ENCODE results near the gene RAB17.

Gene RAB17

DNA sequence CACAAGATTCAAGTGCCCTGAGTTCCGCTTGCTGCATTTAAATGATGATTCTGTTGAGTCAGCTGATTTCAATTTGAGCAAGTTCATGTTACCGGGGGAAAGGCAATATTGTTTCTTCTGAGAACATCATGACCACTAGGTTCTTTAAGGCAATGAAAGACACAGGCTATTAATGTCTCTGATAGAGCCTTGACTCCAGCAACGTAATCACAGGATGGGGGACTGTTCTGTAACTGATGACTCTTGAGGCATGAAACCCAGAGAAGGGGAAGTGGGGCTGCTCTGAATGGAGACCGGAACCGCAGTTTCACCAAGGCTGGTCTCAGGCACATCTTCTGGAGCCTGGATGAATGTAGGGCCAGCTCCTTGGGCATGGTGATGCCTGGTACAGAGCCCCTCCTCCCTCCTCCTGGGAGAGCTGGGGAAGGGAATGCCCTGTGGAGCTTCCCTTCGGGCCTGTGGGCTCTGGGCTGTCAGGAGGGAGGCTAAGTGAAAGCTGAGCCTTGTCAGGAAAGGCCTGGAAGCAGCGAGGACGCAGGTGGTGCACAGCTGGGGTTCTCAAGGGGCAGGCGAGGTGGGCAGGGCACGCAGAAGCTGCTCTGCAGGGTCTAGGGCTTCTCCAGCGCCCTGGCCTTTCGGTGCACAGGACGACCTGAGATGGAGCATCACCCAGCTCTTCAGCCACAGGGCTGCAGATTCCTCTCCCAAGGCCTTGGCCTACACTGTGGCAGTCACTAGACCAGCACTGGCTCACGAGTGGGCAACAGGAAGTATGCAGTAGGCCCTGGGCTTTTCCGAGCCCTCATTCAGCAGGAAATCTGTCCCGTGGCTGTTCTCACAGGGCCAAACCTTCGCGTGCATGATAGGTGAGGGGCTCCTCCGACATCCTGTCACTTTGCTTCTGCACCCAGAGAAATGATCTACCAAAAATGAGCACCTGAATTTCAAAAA, 60.8 kb downstream of the RAB17 start:
- H3K36me3 ChIP-seq (ENCODE audit: control insufficient read depth, insufficient read depth, low read length), result no peaks in the 10 kb centered on the region
- H3K4me1 ChIP-seq (ENCODE audit: control insufficient read depth, insufficient read depth, low read length), result no peaks in the 10 kb centered on the region
- H3K9ac ChIP-seq (ENCODE audit: low read length), result no peak overlapping the region
- H3K4me3 ChIP-seq (ENCODE audit: low read length), result no peak overlapping the region
- no peaks in the 10 kb centered on the region for H3K27me3 ChIP-seq (ENCODE audit: control insufficient read depth, insufficient read depth, low read length)
- no peak overlapping the region for H3K27ac ChIP-seq (ENCODE audit: low read depth, low read length)

GRCh38 chr2:237527766-237528165, 62.8 kb downstream of the RAB17 start:
- no peak overlapping the region for H3K4me3 ChIP-seq (ENCODE audit: low read length)
- H3K27ac ChIP-seq (ENCODE audit: low read depth, low read length), result no peak overlapping the region
- no peaks in the 10 kb centered on the region for H3K36me3 ChIP-seq (ENCODE audit: control insufficient read depth, insufficient read depth, low read length)
- no peaks in the 10 kb centered on the region for H3K4me1 ChIP-seq (ENCODE audit: control insufficient read depth, insufficient read depth, low read length)
- H3K9ac ChIP-seq (ENCODE audit: low read length), result no peak overlapping the region
- H3K27me3 ChIP-seq (ENCODE audit: control insufficient read depth, insufficient read depth, low read length), result no peaks in the 10 kb centered on the region

DNA sequence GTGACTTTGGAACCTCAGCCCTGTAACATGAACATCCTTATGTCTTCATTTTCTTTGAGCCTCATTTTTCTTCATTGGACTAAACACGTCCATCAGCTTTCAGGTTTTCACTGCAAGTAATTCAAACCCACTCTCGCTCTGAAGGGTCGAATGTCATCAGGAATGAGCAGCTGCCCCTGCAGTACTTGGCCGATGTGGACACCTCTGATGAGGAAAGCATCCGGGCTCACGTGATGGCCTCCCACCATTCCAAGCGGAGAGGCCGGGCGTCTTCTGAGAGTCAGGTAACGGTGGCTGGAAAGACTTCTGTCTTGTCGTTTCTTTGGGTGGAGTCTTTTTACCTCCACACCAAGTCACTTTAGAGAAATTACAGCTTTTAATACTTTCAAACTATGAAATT, 63.3 kb downstream of the RAB17 start:
- Histone ChIP-seq H3K36me3 (ENCODE audit: control insufficient read depth, insufficient read depth, low read length) (no peaks in the 10 kb centered on the region), H3K27ac (ENCODE audit: low read depth, low read length) (no peak overlapping the region), H3K9ac (ENCODE audit: low read length) (no peak overlapping the region)

GRCh38 chr2:237525559-237526157, 64.9 kb downstream of the RAB17 start:
- H3K4me3 ChIP-seq (ENCODE audit: low read length), result no peak overlapping the region
- no peak overlapping the region for H3K27ac ChIP-seq (ENCODE audit: low read depth, low read length)
- H3K9ac ChIP-seq (ENCODE audit: low read length), result no peak overlapping the region
- no peaks in the 10 kb centered on the region for H3K27me3 ChIP-seq (ENCODE audit: control insufficient read depth, insufficient read depth, low read length)
- H3K4me1 ChIP-seq (ENCODE audit: control insufficient read depth, insufficient read depth, low read length), result no peaks in the 10 kb centered on the region
- H3K36me3 ChIP-seq (ENCODE audit: control insufficient read depth, insufficient read depth, low read length), result no peaks in the 10 kb centered on the region

More for the DNA sequence above, 63.3 kb downstream of the RAB17 start:
- Histone ChIP-seq H3K4me3 (ENCODE audit: low read length) (no peak overlapping the region), H3K27me3 (ENCODE audit: control insufficient read depth, insufficient read depth, low read length) (no peaks in the 10 kb centered on the region), H3K4me1 (ENCODE audit: control insufficient read depth, insufficient read depth, low read length) (no peaks in the 10 kb centered on the region)

- Histone ChIP-seq H3K27ac (ENCODE audit: low read depth, low read length) (no peak overlapping the region), H3K9ac (ENCODE audit: low read length) (no peak overlapping the region), H3K4me3 (ENCODE audit: low read length) (no peak overlapping the region), H3K36me3 (ENCODE audit: control insufficient read depth, insufficient read depth, low read length) (no peaks in the 10 kb centered on the region), H3K27me3 (ENCODE audit: control insufficient read depth, insufficient read depth, low read length) (no peaks in the 10 kb centered on the region), H3K4me1 (ENCODE audit: control insufficient read depth, insufficient read depth, low read length) (no peaks in the 10 kb centered on the region)
Measured at GRCh38 chr2:237524631-237525030, 65.9 kb downstream of the RAB17 start.

All from rectal smooth muscle tissue (tissue), 1 donor.